ENCODE results near the gene TNPO1.
"Not testable (repeated sequence)": the region's sequence is repeated elsewhere in the genome, so short reads cannot be mapped to it uniquely, and the experiment has no call there.

TNPO1 gene

GRCh38 chr5:72921886-72922285, 105.4 kb downstream of the TNPO1 start:
- DNase-seq (ENCODE audit: insufficient read length, low spot score) (no peak), FAIRE-seq (no peak)

DNA sequence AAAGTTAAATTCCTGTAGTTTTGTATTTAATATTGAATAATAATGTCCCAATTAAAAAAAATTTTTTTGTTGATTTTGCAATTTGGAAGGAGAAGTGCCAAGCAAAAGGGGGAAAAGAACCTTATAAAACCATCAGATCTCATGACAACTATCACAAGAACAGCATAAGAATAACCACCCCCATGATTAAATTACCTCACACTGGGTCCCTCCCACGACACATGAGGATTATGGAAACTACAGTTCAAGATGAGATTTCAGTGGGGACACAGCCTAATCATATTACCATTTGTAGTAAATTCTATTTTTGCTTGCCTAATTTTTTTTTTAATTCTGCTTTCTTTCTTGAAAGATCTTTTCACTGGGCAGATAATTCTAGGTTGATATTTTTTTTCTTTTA, 106.0 kb downstream of the TNPO1 start:
- FAIRE-seq (no peak), DNase-seq (ENCODE audit: insufficient read length, low spot score) (no peak)

GRCh38 chr5:72925336-72926010, 109.0 kb downstream of the TNPO1 start:
- no peak for FAIRE-seq

DNA sequence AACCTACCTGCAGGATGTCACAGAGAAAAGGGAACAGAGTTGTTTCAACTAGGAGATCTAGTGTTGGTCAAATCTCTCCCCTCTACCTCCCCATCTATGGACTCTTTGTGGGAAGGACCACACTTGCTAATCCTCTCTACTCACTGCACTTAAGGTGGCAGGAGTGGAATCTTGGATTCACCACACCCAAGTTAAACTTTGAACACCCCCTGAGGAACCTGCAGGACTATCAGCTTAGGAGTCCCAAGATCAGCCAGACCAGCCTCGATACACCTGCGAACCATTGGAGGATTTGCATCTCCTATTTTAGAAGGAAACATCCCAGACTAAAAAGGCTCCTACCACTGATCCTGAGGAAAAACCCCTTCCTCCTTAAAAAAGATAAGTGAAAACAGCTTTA, 116.2 kb downstream of the TNPO1 start:
- not testable (repeated sequence) for DNase-seq (ENCODE audit: insufficient read length, low spot score); FAIRE-seq

More at GRCh38 chr5:72925336-72926010, 109.0 kb downstream of the TNPO1 start:
- DNase-seq (ENCODE audit: insufficient read length, low spot score), result no peak

DNA sequence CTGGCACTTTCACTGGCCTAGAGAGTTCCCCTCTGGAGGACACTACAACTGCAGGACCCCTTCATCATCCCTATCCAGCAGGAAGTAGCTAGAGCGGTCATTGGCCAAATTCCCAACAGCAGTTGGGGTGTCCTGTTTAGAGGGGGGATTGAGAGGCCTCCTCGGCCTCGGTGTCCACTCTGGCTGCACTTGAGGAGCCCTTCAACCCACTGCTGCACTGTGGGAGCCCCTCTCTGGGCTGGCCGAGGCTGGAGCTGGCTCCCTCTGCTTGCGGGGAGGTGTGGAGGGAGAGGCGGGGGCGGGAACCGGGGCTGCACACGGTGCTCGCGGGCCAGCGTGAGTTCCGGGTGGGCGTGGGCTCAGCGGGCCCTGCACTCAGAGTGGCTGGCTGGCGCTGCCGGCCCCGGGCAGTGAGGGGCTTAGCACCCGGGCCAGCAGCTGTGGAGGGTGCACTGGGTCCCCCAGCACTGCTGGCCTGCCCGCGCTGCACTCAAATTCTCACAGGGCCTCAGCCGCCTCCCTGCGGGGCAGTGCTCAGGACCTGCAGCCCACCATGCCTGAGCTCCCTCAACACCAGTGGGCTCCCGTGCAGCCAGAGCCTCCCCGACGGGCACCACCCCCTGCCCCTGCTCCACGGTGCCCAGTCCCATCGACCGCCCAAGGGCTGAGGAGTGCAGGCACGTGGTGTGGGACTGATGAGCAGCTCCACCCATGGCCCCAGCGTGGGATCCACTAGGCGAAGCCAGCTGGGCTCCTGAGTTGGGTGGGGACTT, 118.7 kb downstream of the TNPO1 start:
- not testable (repeated sequence) for FAIRE-seq; DNase-seq (ENCODE audit: insufficient read length, low spot score)

- DNase-seq (ENCODE audit: insufficient read length, low spot score) (no peak), FAIRE-seq (no peak)
These were observed 120.4 kb downstream of the TNPO1 start for GRCh38 chr5:72936893-72937292.

GRCh38 chr5:72937517-72938061, 121.1 kb downstream of the TNPO1 start:
- FAIRE-seq, result no peak
- no peak for DNase-seq (ENCODE audit: insufficient read length, low spot score)

DNA sequence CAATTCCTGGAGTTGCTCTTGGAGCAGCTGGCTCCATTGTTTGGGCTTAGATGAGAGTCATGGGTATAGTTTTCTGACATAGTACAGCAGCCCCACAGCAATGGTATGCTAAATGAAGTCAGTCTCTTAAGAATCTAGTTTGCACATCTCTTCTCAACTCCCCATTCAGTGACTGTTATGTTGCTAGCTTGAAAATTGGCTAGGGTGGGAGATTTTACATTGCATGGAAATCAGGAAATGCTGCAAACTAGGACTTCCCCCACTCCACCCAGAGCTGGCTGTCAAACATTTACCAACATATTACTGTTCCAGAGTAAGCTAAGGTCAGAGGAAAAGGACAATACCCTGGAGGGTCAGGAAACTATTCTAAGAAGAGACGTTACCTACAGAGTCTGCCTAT, 121.7 kb downstream of the TNPO1 start:
- FAIRE-seq (no peak), DNase-seq (ENCODE audit: insufficient read length, low spot score) (no peak)

- no peak for DNase-seq (ENCODE audit: insufficient read length, low spot score)
These were observed 123.6 kb downstream of the TNPO1 start for GRCh38 chr5:72940082-72940481.

DNA sequence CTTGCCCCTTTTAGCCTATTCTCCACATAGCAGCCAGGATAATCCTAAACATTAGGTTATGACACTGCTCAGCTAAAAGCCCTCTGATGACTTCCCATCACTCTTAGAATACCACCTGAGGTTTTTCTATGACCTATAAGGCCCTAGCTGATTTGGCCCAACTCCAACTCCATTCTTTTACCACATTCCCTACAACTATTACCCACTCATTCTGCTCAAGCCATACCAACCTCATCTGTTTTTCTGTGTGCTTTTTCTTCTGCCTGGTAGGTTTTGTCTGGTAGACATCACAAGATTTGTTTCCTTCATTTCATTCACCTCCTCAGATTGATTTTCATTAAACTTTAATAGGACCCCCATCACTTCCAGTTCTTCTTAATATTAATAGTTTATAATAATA, 126.8 kb downstream of the TNPO1 start:
- DNase-seq (ENCODE audit: insufficient read length, low spot score), result no peak
- no peak for FAIRE-seq

More at GRCh38 chr5:72940082-72940481, 123.6 kb downstream of the TNPO1 start:
- no peak for FAIRE-seq

- DNase-seq (ENCODE audit: insufficient read length, low spot score) (no peak), FAIRE-seq (no peak)
These were observed 131.0 kb downstream of the TNPO1 start for GRCh38 chr5:72947498-72947897.

- FAIRE-seq, result no peak
These were observed 133.0 kb downstream of the TNPO1 start for GRCh38 chr5:72949481-72949880.

DNA sequence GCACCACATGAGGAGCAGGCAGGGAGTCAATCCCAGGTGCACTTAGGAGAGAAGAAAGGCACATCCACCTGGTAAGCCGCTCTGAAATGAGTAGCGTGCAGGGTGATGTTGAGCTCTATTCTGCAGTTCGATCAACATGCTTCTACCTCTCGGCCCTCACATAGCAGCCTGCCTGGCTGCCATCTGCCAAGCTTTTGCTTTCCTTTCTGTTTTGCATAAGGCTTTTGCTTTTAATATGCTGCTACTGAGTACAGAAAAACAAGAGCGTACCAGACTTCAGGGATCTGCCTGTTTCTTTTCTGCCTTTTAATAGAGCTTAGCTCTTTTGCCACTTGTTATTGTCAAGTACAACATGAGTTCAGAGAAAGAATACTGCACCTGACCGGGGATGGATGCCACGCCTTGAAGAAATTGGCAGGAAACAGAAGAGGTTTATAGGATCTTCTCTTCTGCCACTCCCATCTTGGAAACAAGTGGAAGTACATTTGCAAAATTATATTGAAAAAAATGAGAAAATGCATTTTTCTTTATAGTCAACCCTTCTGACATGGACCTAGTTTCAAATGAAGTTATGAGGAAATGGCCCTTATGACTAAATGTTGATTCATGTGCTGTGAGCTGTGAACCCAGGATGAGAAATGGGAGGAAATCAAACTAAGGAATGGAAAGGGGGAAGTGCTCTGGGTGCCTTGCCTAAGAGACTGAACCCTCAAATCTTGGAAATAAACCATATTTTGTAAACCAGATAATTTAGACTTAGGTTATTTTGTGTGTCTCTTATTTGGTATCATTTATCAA, 135.4 kb downstream of the TNPO1 start:
- no peak for DNase-seq (ENCODE audit: insufficient read length, low spot score)
- no peak for FAIRE-seq

More at GRCh38 chr5:72949481-72949880, 133.0 kb downstream of the TNPO1 start:
- no peak for DNase-seq (ENCODE audit: insufficient read length, low spot score)

GRCh38 chr5:72954389-72954788, 137.9 kb downstream of the TNPO1 start:
- no peak for DNase-seq (ENCODE audit: insufficient read length, low spot score)
- no peak for FAIRE-seq

DNA sequence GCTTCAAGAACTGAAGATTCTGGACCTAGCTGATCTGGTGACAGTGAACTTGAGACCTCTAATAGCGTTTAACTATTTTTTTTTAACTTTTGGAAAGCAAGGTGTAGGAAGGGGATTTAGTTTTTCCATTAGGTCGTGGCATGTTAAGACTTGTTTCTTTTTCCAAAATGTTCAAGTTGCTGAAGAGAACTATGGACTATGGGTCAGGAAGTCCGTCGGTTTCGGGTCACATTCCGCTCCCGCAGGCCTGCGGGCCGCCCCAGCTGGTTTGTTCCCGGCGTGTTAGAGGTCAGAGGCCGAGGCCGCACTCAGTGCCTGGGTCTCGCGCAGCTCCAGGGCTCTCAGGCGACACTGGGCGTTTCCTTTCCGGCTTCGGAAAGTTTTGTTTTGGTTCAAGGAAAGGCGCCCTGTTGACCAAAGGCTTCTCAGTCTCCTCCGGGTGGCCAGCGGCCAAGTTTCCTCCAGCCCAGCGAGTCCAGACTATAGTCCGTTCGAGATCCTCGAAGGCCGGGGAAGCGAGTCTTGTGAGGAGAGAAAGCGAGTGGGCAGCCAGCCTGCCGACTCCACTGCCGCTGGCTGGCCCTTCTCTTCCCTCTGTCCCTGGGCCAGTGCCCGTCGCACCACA, 138.8 kb downstream of the TNPO1 start:
- FAIRE-seq (peak; percentile 56), DNase-seq (ENCODE audit: insufficient read length, low spot score) (no peak)

- FAIRE-seq, result peak; percentile 89
- peak; percentile 90 for DNase-seq (ENCODE audit: insufficient read length, low spot score)
These were observed 139.4 kb downstream of the TNPO1 start, which contains the start of gene FCHO2 for GRCh38 chr5:72955768-72956323. Gene FCHO2 (plus strand): TSS chr5:72956041. CDS start chr5:72956097, 56 bp downstream.

GRCh38 chr5:72956324-72957140, 140.1 kb downstream of the TNPO1 start:
- DNase-seq (ENCODE audit: insufficient read length, low spot score) (no peak), FAIRE-seq (no peak)

GRCh38 chr5:72957337-72957736, 140.9 kb downstream of the TNPO1 start:
- no peak for DNase-seq (ENCODE audit: insufficient read length, low spot score)
- no peak for FAIRE-seq

DNA sequence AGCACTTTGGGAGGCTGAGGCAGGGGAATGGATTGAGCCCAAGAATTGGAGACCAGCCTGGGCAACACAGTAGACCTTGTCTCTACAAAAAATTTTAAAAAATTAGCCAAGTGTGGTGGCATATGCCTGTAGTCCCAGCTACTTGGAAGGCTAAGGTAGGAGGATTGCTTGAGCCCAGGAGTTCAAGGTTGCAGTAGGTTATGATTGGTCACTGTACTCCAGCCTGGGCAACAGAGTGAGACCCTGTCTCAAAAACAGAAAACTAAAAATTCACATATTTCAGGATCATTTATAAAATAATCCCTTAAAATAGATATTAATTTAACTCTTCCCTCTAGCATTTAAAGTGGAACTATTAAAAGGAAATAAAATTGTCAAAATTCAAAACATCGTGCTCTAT, 142.8 kb downstream of the TNPO1 start:
- FAIRE-seq, result no peak
- DNase-seq (ENCODE audit: insufficient read length, low spot score), result no peak

Data from GM19239 (cell line).